Measurements from ENCODE around the gene WDR4. TPM values are rescaled to one million over a fixed set of nuclear protein-coding genes. Genes with fewer than 3 reads are reported as not detected.
A peak's percentile ranks its signal among the peaks of the same experiment; 100 is the strongest.

The WDR4 gene
- total RNA-seq, 1 experiment from 2014 or later, result 59.2 TPM

DNA sequence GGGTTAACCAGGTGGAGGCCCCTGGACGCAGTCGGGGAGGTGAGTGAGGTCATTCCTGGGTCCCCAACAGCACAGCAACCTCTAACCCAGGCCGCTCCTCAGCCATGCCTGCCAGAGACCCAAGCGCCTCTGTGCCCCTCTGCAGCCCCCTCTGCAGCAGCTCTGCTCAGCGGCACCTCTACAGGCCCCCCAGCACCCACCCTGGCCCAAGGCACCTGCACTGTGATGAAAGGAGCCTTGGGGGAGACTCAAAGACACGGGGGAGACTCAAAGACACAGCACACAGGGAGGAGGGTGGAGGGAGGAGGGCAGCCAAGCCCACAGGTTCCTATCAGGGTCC lies 19.5 kb downstream of the WDR4 start:
- no peak for DNase-seq
- Histone ChIP-seq H3K9me3 (no peaks in the 10 kb centered on the region), H3K36me3 (peaks cover 85% of the 10 kb centered on the region), H3K4me3 (no peak overlapping the region), H3K27me3 (no peaks in the 10 kb centered on the region)

GRCh38 chr21:42858957-42859890 lies 20.1 kb downstream of the WDR4 start:
- Histone ChIP-seq H3K27me3 (no peaks in the 10 kb centered on the region), H3K36me3 (peaks cover 85% of the 10 kb centered on the region), H3K9me3 (no peaks in the 10 kb centered on the region), H3K4me3 (no peak overlapping the region)
- no peak for DNase-seq

DNA sequence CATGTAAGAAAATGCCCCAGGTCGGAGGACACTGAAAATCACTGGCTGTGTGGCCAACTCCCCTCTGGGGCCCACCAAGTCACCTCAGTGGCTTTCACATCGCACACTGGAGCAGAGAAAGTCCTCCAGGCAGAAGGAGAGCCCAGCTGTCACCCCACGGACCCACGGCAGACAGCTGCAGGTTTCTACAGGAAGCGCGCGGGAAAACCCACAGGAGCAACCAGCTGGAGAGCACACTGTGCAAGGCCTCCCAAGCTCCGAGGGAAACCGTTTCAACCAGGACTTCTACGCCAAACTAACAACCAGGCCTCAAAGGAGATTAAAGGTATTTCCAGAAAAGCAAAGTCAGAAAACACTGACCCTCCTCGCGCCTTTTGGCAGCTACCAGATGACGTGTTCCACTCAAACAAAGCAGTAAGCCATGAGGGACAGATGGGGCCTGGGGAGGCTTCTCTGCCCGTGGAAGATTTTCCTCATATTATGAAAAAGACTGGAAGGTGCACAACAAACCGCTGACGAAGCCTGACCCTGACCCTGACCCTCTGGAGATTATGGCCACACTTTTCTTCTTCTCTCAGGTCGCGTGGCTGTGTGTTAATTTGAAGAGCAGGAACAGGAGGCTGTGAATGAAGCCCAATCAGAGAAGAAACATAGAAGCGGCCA lies 21.0 kb downstream of the WDR4 start:
- no peak for DNase-seq
- Histone ChIP-seq H3K4me3 (no peak overlapping the region), H3K36me3 (peaks cover 89% of the 10 kb centered on the region), H3K27me3 (no peaks in the 10 kb centered on the region), H3K9me3 (no peaks in the 10 kb centered on the region)

DNA sequence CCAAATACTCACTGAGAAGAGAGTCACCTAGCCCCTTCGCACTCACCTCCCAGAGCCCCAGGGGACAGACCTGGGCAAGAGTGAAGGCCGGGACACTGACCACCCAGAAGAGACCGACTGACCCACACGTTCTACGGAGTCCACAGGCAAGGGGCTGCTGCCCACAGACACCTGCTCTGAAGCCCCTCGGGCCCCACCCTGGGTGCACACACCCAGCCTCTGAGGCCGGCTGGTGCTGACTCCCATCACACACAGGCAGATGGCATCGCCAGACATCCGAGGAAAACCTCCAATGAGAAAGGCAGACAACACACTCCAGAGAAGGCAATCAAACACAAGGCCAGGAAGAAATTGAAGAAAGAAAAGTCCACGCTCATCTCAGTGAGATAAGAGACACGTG lies 22.1 kb downstream of the WDR4 start:
- Histone ChIP-seq H3K27me3 (no peaks in the 10 kb centered on the region), H3K9me3 (no peaks in the 10 kb centered on the region), H3K4me3 (no peak overlapping the region), H3K36me3 (peaks cover 89% of the 10 kb centered on the region)
- no peak for DNase-seq

GRCh38 chr21:42855937-42856335 lies 23.4 kb downstream of the WDR4 start:
- Histone ChIP-seq H3K4me3 (no peak overlapping the region), H3K9me3 (no peaks in the 10 kb centered on the region), H3K27me3 (no peaks in the 10 kb centered on the region), H3K36me3 (peaks cover 93% of the 10 kb centered on the region)
- no peak for DNase-seq

DNA sequence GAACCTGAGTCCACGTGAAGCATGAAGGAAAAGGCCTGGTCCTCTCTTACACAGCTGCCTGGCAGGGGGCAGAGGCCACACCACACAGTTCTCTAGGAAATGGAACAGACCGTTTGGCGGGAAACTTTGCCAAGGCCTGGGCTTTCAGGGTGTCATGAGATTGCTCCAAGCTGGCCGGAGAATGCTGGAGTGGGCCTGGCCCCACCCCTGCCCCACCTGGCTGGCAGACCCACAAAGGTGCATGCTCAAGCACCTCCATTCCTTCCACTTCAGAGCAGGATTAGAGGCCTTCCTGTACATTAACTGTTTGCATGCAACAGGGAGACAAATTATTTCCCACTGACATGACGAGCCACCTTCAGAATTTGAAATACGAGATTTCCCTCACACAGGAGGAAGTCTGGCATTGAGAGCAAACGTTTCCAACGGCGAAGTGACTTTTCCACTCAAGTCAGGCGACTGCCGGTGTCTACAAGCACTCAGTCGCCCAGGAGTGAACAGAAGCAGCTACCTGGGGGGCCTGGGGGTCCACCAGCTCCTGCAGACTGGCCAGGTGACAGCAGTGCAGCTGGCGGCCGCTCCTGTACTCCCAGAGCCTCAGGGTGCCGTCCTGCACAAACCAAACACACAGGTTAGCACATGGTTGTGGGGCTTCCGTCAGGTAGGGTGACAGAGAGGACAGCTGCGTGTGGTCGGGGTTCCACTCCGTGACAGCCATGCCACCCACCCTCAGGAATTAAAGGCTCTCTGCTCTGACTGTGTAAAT lies 24.0 kb downstream of the WDR4 start:
- peaks cover 93% of the 10 kb centered on the region for H3K36me3 ChIP-seq

DNA sequence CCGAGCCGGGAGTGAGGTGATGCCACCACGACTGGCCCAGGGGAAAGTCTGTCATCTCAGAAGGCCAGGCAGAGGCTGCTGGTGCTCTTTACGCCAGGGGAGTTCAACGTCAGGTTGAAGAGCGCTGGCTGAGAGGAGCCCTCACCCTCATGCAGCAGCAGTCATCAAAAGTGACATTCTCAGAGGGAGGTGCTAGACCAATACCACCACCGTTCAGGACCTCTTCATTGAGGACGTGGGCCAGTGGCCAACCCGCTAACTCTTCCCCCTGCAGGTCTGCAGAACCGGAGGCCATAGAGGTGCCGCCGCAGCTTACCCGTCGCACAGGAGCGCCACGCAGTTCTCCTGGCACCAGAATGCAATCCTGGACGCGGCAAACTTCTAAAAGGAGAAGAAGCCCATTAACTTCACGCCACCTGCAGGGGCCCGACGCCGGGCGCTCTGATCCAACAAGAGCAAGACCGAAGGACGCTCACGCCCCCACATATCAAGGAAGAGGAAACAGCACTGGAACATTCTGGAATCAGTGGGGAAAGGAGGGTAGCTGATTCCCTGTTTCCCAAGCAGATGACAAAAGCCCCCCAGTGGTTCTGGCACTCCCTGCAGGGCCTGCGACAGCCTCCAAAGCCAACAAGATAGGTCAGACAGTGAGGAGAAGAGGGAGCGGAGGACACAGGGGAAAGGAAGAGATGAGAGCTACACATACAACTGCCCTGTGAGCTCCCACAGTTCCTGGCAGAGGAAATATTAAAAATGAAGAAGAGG lies 24.9 kb downstream of the WDR4 start:
- no peak overlapping the region for H3K4me3 ChIP-seq
- H3K9me3 ChIP-seq, result no peaks in the 10 kb centered on the region
- peaks cover 96% of the 10 kb centered on the region for H3K36me3 ChIP-seq
- no peak for DNase-seq
- H3K27me3 ChIP-seq, result no peaks in the 10 kb centered on the region

More for the DNA sequence above, 24.0 kb downstream of the WDR4 start:
- Histone ChIP-seq H3K27me3 (no peaks in the 10 kb centered on the region), H3K9me3 (no peaks in the 10 kb centered on the region), H3K4me3 (no peak overlapping the region)
- DNase-seq, result no peak

GRCh38 chr21:42853621-42854020 lies 25.7 kb downstream of the WDR4 start:
- no peak overlapping the region for H3K4me3 ChIP-seq
- no peaks in the 10 kb centered on the region for H3K9me3 ChIP-seq
- DNase-seq, result no peak
- peaks cover 96% of the 10 kb centered on the region for H3K36me3 ChIP-seq
- H3K27me3 ChIP-seq, result no peaks in the 10 kb centered on the region

GRCh38 chr21:42852925-42853570 lies 26.3 kb downstream of the WDR4 start:
- Histone ChIP-seq H3K36me3 (peaks cover 91% of the 10 kb centered on the region), H3K9me3 (no peaks in the 10 kb centered on the region), H3K4me3 (no peak overlapping the region), H3K27me3 (no peaks in the 10 kb centered on the region)
- DNase-seq, result no peak

GRCh38 chr21:42851812-42852665 lies 27.3 kb downstream of the WDR4 start:
- Histone ChIP-seq H3K9me3 (no peaks in the 10 kb centered on the region), H3K36me3 (peaks cover 89% of the 10 kb centered on the region), H3K27me3 (no peaks in the 10 kb centered on the region), H3K4me3 (no peak overlapping the region)
- DNase-seq, result no peak

DNA sequence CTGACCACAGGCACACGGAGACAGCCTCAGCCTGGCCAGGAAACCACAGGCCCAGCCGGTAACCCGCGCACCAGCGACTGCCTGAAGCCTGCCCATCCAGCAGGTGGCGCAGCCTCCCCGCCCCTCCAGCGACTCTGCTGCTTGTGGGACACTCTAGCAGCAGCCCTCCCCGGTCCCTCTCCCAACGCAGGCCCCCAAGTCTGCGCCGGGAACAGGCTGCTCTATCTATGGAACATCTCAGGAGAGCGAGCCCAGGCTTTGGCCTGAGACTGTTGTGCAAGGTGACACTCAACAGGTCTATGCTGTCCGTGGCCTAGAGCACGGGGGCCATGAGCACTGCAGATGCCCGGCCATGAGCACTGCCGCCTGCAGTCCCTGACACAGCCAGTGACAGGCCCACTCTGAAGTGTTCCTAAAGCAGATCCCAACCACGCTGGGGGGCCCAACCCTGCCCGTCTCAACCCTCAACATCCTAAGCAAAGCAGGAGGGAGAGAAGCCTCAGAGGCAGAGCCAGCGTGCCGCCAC lies 28.4 kb downstream of the WDR4 start:
- Histone ChIP-seq H3K9me3 (no peaks in the 10 kb centered on the region), H3K36me3 (peaks cover 87% of the 10 kb centered on the region), H3K4me3 (no peak overlapping the region), H3K27me3 (no peaks in the 10 kb centered on the region)
- peak; percentile 39 for DNase-seq

DNA sequence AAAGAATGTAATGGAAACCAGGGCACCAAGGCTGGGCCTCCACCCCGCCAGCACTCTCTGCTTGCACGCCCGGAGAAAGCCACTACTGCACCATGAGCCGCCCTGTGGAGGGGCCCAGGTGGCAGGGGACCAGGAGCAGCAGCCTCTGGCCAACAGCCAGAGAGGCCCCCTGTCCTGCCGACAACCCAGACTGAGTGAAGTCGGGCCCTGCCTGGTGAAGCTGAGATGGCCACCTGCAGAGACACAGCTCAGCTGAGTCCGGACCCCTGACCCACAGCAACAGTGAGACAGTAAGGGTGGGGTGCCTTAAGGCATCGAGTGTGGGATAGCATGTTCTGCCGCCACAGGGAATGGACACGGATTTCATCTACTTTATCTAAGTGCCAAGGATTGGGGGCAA lies 28.9 kb downstream of the WDR4 start:
- peaks cover 87% of the 10 kb centered on the region for H3K36me3 ChIP-seq
- H3K4me3 ChIP-seq, result no peak overlapping the region
- H3K27me3 ChIP-seq, result no peaks in the 10 kb centered on the region
- H3K9me3 ChIP-seq, result no peaks in the 10 kb centered on the region
- DNase-seq, result no peak

DNA sequence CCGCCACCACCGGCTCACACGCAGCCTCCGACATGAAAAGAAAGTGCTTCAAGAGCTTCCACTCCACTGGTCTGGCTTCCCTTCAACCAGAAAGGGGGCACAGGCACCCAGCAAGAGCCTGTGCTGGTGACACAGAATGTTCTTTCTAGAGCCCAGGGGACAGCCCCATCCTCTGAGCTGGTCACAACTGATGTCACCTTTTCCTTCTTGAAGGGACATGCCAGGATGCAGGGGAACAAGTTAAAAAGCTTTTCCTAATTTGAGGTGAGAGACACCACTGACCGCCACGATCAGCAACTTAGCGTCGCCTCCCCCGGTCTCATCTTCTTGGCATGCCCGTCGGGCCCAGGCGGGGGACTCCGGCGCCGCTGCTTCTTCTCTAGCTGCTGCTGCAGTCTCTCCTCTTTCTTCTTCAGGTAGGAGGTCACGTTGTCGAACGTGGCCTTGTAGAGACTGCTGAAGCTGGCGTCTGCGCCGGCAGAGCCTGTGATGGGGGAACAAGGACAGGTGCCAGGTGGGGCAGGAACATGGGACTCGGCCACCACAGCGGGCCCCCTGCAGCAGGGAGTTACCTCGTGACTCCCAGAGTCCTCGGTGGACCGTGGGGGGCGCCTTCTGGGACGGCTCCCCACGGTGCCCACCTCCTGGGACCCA lies 29.5 kb downstream of the WDR4 start:
- DNase-seq, result no peak
- peaks cover 87% of the 10 kb centered on the region for H3K36me3 ChIP-seq
- H3K9me3 ChIP-seq, result no peaks in the 10 kb centered on the region
- no peaks in the 10 kb centered on the region for H3K27me3 ChIP-seq
- H3K4me3 ChIP-seq, result no peak overlapping the region

DNA sequence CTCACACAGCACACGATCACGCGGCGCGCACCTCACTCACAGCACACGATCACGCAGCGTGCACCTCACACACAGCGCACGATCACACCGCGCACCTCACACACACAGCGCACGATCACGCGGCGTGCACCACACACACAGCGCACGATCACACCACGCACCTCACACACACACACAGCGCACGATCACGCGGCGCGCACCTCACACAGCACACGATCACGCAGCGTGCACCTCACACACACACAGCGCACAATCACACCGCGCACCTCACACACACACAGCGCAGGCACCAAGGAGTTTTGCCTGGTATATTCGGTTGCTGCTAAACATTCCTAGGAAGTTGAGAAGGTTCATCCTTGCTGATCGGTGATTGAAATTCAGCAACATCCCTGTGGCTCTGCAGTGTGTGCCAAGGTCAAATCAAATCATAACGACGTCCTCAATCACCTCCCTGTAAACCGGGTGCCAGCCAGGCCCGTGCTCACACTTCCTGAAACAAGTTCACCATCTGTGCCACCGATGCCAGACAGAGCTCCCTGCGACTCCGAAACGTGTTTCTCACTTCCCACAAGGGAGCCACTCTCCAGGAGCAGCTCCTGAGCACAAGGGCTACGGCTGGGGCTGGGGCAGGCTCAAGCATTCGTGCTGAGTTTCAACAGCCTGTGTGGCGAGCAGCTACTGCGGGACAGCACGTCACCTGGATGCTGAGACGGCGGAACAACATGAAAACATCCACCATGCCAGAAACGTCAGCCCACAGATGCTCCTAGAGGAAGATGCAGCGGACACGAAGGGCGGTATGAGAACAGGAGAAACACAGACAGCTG lies 30.2 kb downstream of the WDR4 start:
- Histone ChIP-seq H3K4me3 (no peak overlapping the region), H3K9me3 (no peaks in the 10 kb centered on the region), H3K27me3 (no peaks in the 10 kb centered on the region), H3K36me3 (peaks cover 87% of the 10 kb centered on the region)
- no peak for DNase-seq

Measured in MG63 (cell line).